ENCODE results near the gene PLEKHD1.

The PLEKHD1 gene

GRCh38 chr14:69484444-69485314 is at the start of gene PLEKHD1:
TSS of gene PLEKHD1 (plus strand) at chr14:69484728. CDS start at chr14:69484966, 238 bp downstream.
- Histone ChIP-seq H3K27ac (ENCODE audit: low read depth, low read length) (no peak within 1 kb of the TSS), H3K9ac (ENCODE audit: low read length) (no peak within 1 kb of the TSS), H3K4me1 (ENCODE audit: insufficient read depth, low read length) (peaks cover 5% of the 10 kb centered on the region), H3K27me3 (ENCODE audit: control insufficient read depth in 1 of 2, insufficient read depth in 2 of 2, low read length in 2 of 2) (peaks cover 26 to 43% of the 10 kb centered on the region in 2 donors), H3K4me3 (ENCODE audit: low read depth in 1 of 2, low read length in 2 of 2) (peak within 1 kb of the TSS; percentile 35 to 38), H3K36me3 (ENCODE audit: insufficient read depth, low read length) (no peaks in the 10 kb centered on the region), H3K9me3 (ENCODE audit: low read length) (no peaks in the 10 kb centered on the region)

GRCh38 chr14:69439521-69440270 is 44.8 kb upstream of the PLEKHD1 start:
- H3K9ac ChIP-seq (ENCODE audit: low read length) = no peak overlapping the region
- H3K36me3 ChIP-seq (ENCODE audit: insufficient read depth, low read length) = peaks cover 11% of the 10 kb centered on the region
- no peaks in the 10 kb centered on the region for H3K9me3 ChIP-seq (ENCODE audit: low read length)
- no peaks in the 10 kb centered on the region for H3K27me3 ChIP-seq (ENCODE audit: control insufficient read depth in 1 of 2, insufficient read depth in 2 of 2, low read length in 2 of 2)
- H3K4me3 ChIP-seq (ENCODE audit: low read depth in 1 of 2, low read length in 2 of 2) = no peak overlapping the region
- H3K27ac ChIP-seq (ENCODE audit: low read depth, low read length) = no peak overlapping the region
- no peaks in the 10 kb centered on the region for H3K4me1 ChIP-seq (ENCODE audit: insufficient read depth, low read length)

- Histone ChIP-seq H3K36me3 (ENCODE audit: insufficient read depth, low read length) (peaks cover 11% of the 10 kb centered on the region), H3K9ac (ENCODE audit: low read length) (no peak overlapping the region), H3K4me3 (ENCODE audit: low read depth in 1 of 2, low read length in 2 of 2) (no peak overlapping the region), H3K27me3 (ENCODE audit: control insufficient read depth in 1 of 2, insufficient read depth in 2 of 2, low read length in 2 of 2) (no peaks in the 10 kb centered on the region), H3K27ac (ENCODE audit: low read depth, low read length) (no peak overlapping the region), H3K9me3 (ENCODE audit: low read length) (no peaks in the 10 kb centered on the region), H3K4me1 (ENCODE audit: insufficient read depth, low read length) (no peaks in the 10 kb centered on the region)
Measured at GRCh38 chr14:69441948-69442347, 42.6 kb upstream of the PLEKHD1 start.

DNA sequence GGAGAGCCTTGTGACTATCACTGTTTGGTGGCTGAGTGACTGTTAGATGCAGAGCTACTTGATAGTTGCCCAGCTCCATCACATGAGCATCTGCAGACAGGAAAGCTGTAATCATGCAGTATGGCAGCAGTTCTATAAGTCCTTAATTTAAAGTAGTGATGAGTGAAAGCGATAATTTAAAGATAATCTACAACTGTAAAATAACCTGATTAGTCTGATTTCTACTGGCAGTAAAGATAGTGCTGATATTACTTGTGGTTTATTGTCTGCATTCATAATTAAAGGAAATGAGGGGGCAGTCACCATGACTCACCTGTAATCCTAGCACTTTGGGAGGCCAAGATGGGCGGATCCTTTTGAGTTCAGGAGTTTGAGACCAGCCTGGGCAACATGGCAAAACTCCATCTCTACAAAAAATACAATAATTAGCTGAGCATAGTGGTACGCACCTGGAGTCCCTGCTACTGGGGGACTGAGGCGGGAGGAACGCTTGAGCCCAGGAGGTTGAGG is 41.2 kb upstream of the PLEKHD1 start:
- Histone ChIP-seq H3K4me3 (ENCODE audit: low read depth in 1 of 2, low read length in 2 of 2) (no peak overlapping the region), H3K9ac (ENCODE audit: low read length) (no peak overlapping the region), H3K9me3 (ENCODE audit: low read length) (no peaks in the 10 kb centered on the region), H3K27ac (ENCODE audit: low read depth, low read length) (no peak overlapping the region), H3K27me3 (ENCODE audit: control insufficient read depth in 1 of 2, insufficient read depth in 2 of 2, low read length in 2 of 2) (no peaks in the 10 kb centered on the region), H3K4me1 (ENCODE audit: insufficient read depth, low read length) (no peaks in the 10 kb centered on the region), H3K36me3 (ENCODE audit: insufficient read depth, low read length) (peaks cover 11% of the 10 kb centered on the region)

GRCh38 chr14:69449216-69449615 is 35.3 kb upstream of the PLEKHD1 start:
- Histone ChIP-seq H3K27me3 (ENCODE audit: control insufficient read depth in 1 of 2, insufficient read depth in 2 of 2, low read length in 2 of 2) (no peaks in the 10 kb centered on the region), H3K4me3 (ENCODE audit: low read depth in 1 of 2, low read length in 2 of 2) (no peak overlapping the region), H3K9me3 (ENCODE audit: low read length) (no peaks in the 10 kb centered on the region), H3K27ac (ENCODE audit: low read depth, low read length) (no peak overlapping the region), H3K9ac (ENCODE audit: low read length) (no peak overlapping the region), H3K36me3 (ENCODE audit: insufficient read depth, low read length) (peaks cover 3% of the 10 kb centered on the region), H3K4me1 (ENCODE audit: insufficient read depth, low read length) (no peaks in the 10 kb centered on the region)

DNA sequence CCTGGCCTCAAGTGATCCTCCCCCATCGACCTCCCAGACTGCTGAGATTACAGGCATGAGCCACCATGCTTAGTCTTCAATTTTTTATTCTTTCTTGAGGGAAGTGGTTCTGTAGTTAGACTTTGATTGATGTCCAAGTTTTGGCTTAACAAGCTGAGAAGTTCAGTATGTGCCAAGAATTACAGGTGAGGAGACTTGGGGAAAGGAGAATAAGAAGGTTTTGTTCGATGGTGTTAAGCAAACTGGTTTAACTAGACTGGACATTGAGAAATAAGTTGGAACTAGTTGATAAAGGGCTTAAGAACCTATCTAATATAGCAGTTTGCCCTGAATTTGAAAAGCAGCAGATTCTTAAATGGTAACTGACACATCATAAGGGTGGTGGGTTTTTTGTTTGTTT is 32.6 kb upstream of the PLEKHD1 start:
- no peaks in the 10 kb centered on the region for H3K4me1 ChIP-seq (ENCODE audit: insufficient read depth, low read length)
- no peak overlapping the region for H3K27ac ChIP-seq (ENCODE audit: low read depth, low read length)
- no peaks in the 10 kb centered on the region for H3K9me3 ChIP-seq (ENCODE audit: low read length)
- H3K27me3 ChIP-seq (ENCODE audit: control insufficient read depth in 1 of 2, insufficient read depth in 2 of 2, low read length in 2 of 2) = no peaks in the 10 kb centered on the region
- peaks cover 8% of the 10 kb centered on the region for H3K36me3 ChIP-seq (ENCODE audit: insufficient read depth, low read length)
- H3K9ac ChIP-seq (ENCODE audit: low read length) = no peak overlapping the region
- H3K4me3 ChIP-seq (ENCODE audit: low read depth in 1 of 2, low read length in 2 of 2) = no peak overlapping the region

- H3K27ac ChIP-seq (ENCODE audit: low read depth, low read length) = no peak overlapping the region
- H3K4me1 ChIP-seq (ENCODE audit: insufficient read depth, low read length) = no peaks in the 10 kb centered on the region
- H3K9me3 ChIP-seq (ENCODE audit: low read length) = no peaks in the 10 kb centered on the region
- H3K4me3 ChIP-seq (ENCODE audit: low read depth in 1 of 2, low read length in 2 of 2) = no peak overlapping the region
- peaks cover 36% of the 10 kb centered on the region for H3K36me3 ChIP-seq (ENCODE audit: insufficient read depth, low read length)
- H3K27me3 ChIP-seq (ENCODE audit: control insufficient read depth in 1 of 2, insufficient read depth in 2 of 2, low read length in 2 of 2) = no peaks in the 10 kb centered on the region
- no peak overlapping the region for H3K9ac ChIP-seq (ENCODE audit: low read length)
Measured at GRCh38 chr14:69458350-69458749, 26.2 kb upstream of the PLEKHD1 start.

DNA sequence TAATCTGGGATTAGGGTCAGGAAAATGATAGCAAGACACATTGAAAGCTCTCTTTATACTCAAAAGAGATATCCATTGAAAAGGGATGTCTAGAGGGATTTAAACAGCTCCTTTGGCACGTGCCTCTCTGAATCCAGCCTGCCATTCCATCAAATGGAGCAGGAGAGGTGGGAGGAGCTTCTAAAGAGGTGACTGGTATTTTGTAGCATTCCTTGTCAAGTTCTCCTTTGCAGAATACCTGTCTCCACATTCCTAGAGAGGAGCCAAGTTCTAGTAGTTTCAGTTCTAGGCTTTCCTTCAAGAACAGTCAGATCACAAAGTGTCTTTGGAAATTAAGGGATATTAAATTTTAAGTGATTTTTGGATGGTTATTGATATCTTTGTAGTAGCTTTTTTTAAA is 25.4 kb upstream of the PLEKHD1 start:
- no peak overlapping the region for H3K4me3 ChIP-seq (ENCODE audit: low read depth in 1 of 2, low read length in 2 of 2)
- no peak overlapping the region for H3K9ac ChIP-seq (ENCODE audit: low read length)
- peaks cover 36% of the 10 kb centered on the region for H3K36me3 ChIP-seq (ENCODE audit: insufficient read depth, low read length)
- no peaks in the 10 kb centered on the region for H3K27me3 ChIP-seq (ENCODE audit: control insufficient read depth in 1 of 2, insufficient read depth in 2 of 2, low read length in 2 of 2)
- H3K4me1 ChIP-seq (ENCODE audit: insufficient read depth, low read length) = no peaks in the 10 kb centered on the region
- no peak overlapping the region for H3K27ac ChIP-seq (ENCODE audit: low read depth, low read length)
- no peaks in the 10 kb centered on the region for H3K9me3 ChIP-seq (ENCODE audit: low read length)

DNA sequence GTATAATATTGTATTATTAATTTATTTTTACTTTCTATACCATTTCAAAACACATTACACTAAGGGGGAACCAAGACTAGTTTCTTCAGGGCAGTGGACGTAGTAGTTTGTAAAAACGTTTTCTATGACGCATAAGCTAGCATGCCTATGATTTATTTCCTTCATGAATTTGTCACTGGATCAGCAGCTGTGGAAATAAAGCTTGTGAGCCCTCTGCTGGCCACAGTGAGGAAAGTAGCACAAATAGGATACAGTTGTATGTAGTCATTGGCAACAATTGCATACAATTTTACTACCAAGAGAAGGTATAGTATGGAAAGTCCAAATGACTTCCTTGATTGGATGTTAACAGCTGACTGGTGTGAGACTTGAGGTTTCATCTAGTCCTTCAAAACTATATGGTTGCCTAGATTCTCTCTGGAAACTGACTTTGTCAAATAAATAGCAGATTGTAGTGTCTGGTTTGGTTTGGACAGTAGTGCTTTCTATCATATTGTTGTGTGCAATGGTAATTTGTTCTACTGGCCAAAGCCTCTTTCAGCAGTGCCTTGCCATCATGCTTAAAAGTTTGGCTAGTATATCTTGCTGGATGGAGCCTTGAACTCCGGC is 24.3 kb upstream of the PLEKHD1 start:
- no peaks in the 10 kb centered on the region for H3K4me1 ChIP-seq (ENCODE audit: insufficient read depth, low read length)
- no peaks in the 10 kb centered on the region for H3K9me3 ChIP-seq (ENCODE audit: low read length)
- no peak overlapping the region for H3K9ac ChIP-seq (ENCODE audit: low read length)
- H3K4me3 ChIP-seq (ENCODE audit: low read depth in 1 of 2, low read length in 2 of 2) = no peak overlapping the region
- no peaks in the 10 kb centered on the region for H3K27me3 ChIP-seq (ENCODE audit: control insufficient read depth in 1 of 2, insufficient read depth in 2 of 2, low read length in 2 of 2)
- H3K36me3 ChIP-seq (ENCODE audit: insufficient read depth, low read length) = peaks cover 36% of the 10 kb centered on the region
- H3K27ac ChIP-seq (ENCODE audit: low read depth, low read length) = no peak overlapping the region

DNA sequence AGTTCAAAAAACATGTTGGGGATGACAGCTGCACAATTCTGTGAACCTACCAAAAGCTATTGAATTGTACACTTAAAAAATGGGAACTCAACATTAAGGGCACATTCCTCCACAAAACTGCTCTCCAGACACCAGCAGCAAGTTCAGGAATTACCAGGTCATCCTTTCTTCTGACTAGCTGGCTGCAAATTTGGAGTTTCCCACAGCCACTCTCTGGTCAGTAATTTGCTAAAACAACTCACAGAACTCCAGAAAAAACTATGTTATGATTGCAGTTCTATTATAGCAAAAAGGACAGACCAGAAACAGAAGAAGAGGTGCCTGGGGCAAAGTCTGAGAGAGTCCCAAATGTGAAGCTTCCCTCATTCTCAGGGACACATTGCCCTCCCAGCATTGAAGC is 20.1 kb upstream of the PLEKHD1 start:
- Histone ChIP-seq H3K27me3 (ENCODE audit: control insufficient read depth in 1 of 2, insufficient read depth in 2 of 2, low read length in 2 of 2) (no peaks in the 10 kb centered on the region), H3K4me1 (ENCODE audit: insufficient read depth, low read length) (no peaks in the 10 kb centered on the region), H3K27ac (ENCODE audit: low read depth, low read length) (no peak overlapping the region), H3K9me3 (ENCODE audit: low read length) (no peaks in the 10 kb centered on the region), H3K36me3 (ENCODE audit: insufficient read depth, low read length) (peaks cover 11% of the 10 kb centered on the region), H3K4me3 (ENCODE audit: low read depth in 1 of 2, low read length in 2 of 2) (no peak overlapping the region), H3K9ac (ENCODE audit: low read length) (no peak overlapping the region)

DNA sequence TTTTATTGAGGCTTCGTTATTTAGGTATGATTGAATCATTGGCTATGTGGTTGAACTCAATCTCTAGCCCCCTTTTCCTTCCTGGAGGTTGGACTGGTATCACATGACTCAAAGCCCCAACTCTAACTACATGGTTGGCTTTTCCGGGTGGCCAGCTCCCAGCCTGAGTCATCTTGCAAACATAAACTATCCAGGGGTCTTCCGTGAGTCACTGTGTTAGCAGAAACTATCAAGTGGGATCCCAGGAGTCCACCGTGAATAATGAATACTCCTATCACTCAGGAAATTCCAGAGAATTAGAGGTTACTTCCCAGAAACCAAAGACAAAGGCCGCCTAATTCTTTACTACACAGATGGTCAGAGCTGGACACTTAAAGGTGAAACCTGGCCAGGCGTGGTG is 19.7 kb upstream of the PLEKHD1 start:
- Histone ChIP-seq H3K27ac (ENCODE audit: low read depth, low read length) (no peak overlapping the region), H3K9ac (ENCODE audit: low read length) (no peak overlapping the region), H3K9me3 (ENCODE audit: low read length) (no peaks in the 10 kb centered on the region), H3K27me3 (ENCODE audit: control insufficient read depth in 1 of 2, insufficient read depth in 2 of 2, low read length in 2 of 2) (no peaks in the 10 kb centered on the region), H3K4me1 (ENCODE audit: insufficient read depth, low read length) (no peaks in the 10 kb centered on the region), H3K4me3 (ENCODE audit: low read depth in 1 of 2, low read length in 2 of 2) (no peak overlapping the region), H3K36me3 (ENCODE audit: insufficient read depth, low read length) (peaks cover 11% of the 10 kb centered on the region)

Data from muscle layer of colon (tissue), 2 donors.